CD4-positive, alpha-beta T cell treated with Interleukin-12 subunit alpha and Interleukin-12 subunit beta, for 1 hour (primary cell): ENCODE measurements around the gene OSTF1.

Experiments used
- DNase-seq: peaks from one replicate; pipeline ENCODE4 v3.0.0-alpha.2; 2020

The OSTF1 gene

GRCh38 chr9:75087824-75088645 lies at the start of gene OSTF1, which contains the start of gene NMRK1:
OSTF1 (plus strand) TSS chr9:75088514; CDS start chr9:75088693, 179 bp downstream.
NMRK1 (minus strand) TSS chr9:75088155; CDS start chr9:75083115, 5,040 bp downstream.
- DNase-seq: peak; percentile 95

- DNase-seq: no peak
Observed at GRCh38 chr9:75039009-75039408, 49.3 kb upstream of the OSTF1 start.

GRCh38 chr9:75039801-75040200 lies 48.5 kb upstream of the OSTF1 start:
- DNase-seq: no peak

- DNase-seq: no peak
Observed at GRCh38 chr9:75041041-75041440, 47.3 kb upstream of the OSTF1 start.

GRCh38 chr9:75046725-75047345 lies 41.5 kb upstream of the OSTF1 start:
- no peak for DNase-seq

- no peak for DNase-seq
Observed at GRCh38 chr9:75047506-75047905, 40.8 kb upstream of the OSTF1 start.

GRCh38 chr9:75051285-75051684 lies 37.0 kb upstream of the OSTF1 start:
- no peak for DNase-seq

GRCh38 chr9:75053869-75054268 lies 34.4 kb upstream of the OSTF1 start:
- DNase-seq: no peak

GRCh38 chr9:75054368-75055001 lies 33.8 kb upstream of the OSTF1 start:
- no peak for DNase-seq

- no peak for DNase-seq
Observed at GRCh38 chr9:75061169-75061568, 27.1 kb upstream of the OSTF1 start.

GRCh38 chr9:75063556-75064305 lies 24.6 kb upstream of the OSTF1 start:
- no peak for DNase-seq

GRCh38 chr9:75064307-75065025 lies 23.8 kb upstream of the OSTF1 start:
- no peak for DNase-seq

- DNase-seq: no peak
Observed at GRCh38 chr9:75065510-75065909, 22.8 kb upstream of the OSTF1 start.

- DNase-seq: no peak
Observed at GRCh38 chr9:75067894-75068293, 20.4 kb upstream of the OSTF1 start.

GRCh38 chr9:75069171-75069570 lies 19.1 kb upstream of the OSTF1 start:
- DNase-seq: no peak

GRCh38 chr9:75071530-75072122 lies 16.7 kb upstream of the OSTF1 start:
- peak; percentile 56 for DNase-seq

GRCh38 chr9:75072895-75073294 lies 15.4 kb upstream of the OSTF1 start:
- no peak for DNase-seq

- no peak for DNase-seq
Observed at GRCh38 chr9:75081632-75082031, 6.7 kb upstream of the OSTF1 start.

GRCh38 chr9:75083188-75083970 lies 4.9 kb upstream of the OSTF1 start:
- DNase-seq: peak; percentile 55

- DNase-seq: no peak
Observed at GRCh38 chr9:75084081-75084672, 4.1 kb upstream of the OSTF1 start.

- no peak for DNase-seq
Observed at GRCh38 chr9:75085640-75086039, 2.7 kb upstream of the OSTF1 start.
